Ovary (tissue), 9 donors: ENCODE results near the gene SH3PXD2B. TPM values are rescaled to one million over a fixed set of nuclear protein-coding genes. Genes with fewer than 3 reads are reported as not detected.
A peak's percentile ranks its signal among the peaks of the same experiment; 100 is the strongest.
"Not testable (repeated sequence)": the region's sequence is repeated elsewhere in the genome, so short reads cannot be mapped to it uniquely, and the experiment has no call there.

ENCODE experiments used
- DNase-seq, 5 donors: peaks; one replicate each; pipeline ENCODE4 v3.0.0-alpha.2; 2019 to 2020
- H3K27ac ChIP-seq, 2 donors: fragments of 200-600 bp; one replicate each; pipeline versions ENCODE4 v1.5.1 to v1.8.0; 2019 to 2022
- H3K27me3 ChIP-seq: fragments of 200-600 bp; one replicate; pipeline ENCODE4 v1.8.0; 2022
- H3K36me3 ChIP-seq: fragments of 200-600 bp; sonication (generic); one replicate; pipeline ENCODE4 v1.5.1; 2019
- H3K4me1 ChIP-seq: one replicate; pipeline ENCODE4 v1.8.1; 2013; ENCODE audit warnings: mild to moderate bottlenecking, moderate library complexity; ENCODE audit not compliant: insufficient read depth
- H3K4me3 ChIP-seq: fragments of 200-600 bp; sonication (generic); one replicate; pipeline ENCODE4 v1.5.1; 2017
- H3K9me3 ChIP-seq, 2 donors: fragments of 200-600 bp in 1 of 2; sonication (generic) in 1 of 2; one replicate each; pipeline versions ENCODE4 v1.5.1 to v1.8.1; 2013 to 2019; ENCODE audit warnings: mild to moderate bottlenecking in 1 of 2, moderate library complexity in 1 of 2
- CTCF ChIP-seq, 3 donors: fragments of 450-650 bp in 2 of 3; fragments of 200-600 bp in 1 of 3; IDR thresholded peaks; one replicate each; pipeline versions ENCODE4 v1.5.1 to v1.8.0; 2016 to 2022; ENCODE audit warnings: antibody characterized with exemption in 3 of 3, mild to moderate bottlenecking in 1 of 3
- EP300 ChIP-seq: sonication (generic); formaldehyde crosslinking; IDR thresholded peaks from one replicate; pipeline ENCODE4 v1.6.1; 2017; ENCODE audit warnings: antibody characterized with exemption
- POLR2A ChIP-seq: fragments of 450-650 bp; IDR thresholded peaks from one replicate; pipeline ENCODE4 v1.6.1; 2017; ENCODE audit warnings: antibody characterized with exemption, mild to moderate bottlenecking, moderate library complexity
- WGBS, 3 donors: extraction: QIAGEN DNeasy Blood & Tissue Kit in 1 of 3; methylation state at CpG; one replicate each; pipeline versions ENCODE4 v1.1.5 to v1.1.7; 2013 to 2017; 5-methylcytosine and 5-hydroxymethylcytosine counted together
- intact Hi-C, 4 donors: fragments of 100-400 bp; cut with DNase I; formaldehyde crosslinking; loops; one replicate each; pipeline versions ENCODE4 v1.11.0 to v1.15.1; 2022 to 2023
- polyA plus RNA-seq, 2 donors: library from polyadenylated mRNA; stranded (reverse); fragments of 200-250 nt in 1 of 2; fragments of 350-450 nt in 1 of 2; fragmentation: Illumina TruSeq in 1 of 2; extraction: RNeasy Lipid Tissue Mini Kit (QIAGEN cat#74804) in 1 of 2; gene quantifications; one replicate each; pipeline ENCODE4 v1.2.3, GENCODE V29; 2013 to 2014
- total RNA-seq, 7 donors: library from RNA; depleted of rRNA in 2 of 7; stranded (reverse); fragments of >200 nt in 2 of 7; fragmentation: NEBNext Ultra II Directional in 3 of 7; extraction: Animal tissue kit (Norgen Biotek cat#: 25700) in 3 of 7; gene quantifications; one replicate each; pipeline versions ENCODE4 v1.1.0 to v1.2.4, GENCODE V29; 2016 to 2023
- donor health status: DM: no; HTN: no; CAD: no; lungs with moderate emphysema.
- donor health status: DM: no; HTN: no; CAD: no.
- donor health status: Bipolar disorder and iron deficiency.
- donor health status: DM: yes; HTN: yes; CAD: no.
- donor health status: DM: no; HTN: no; CAD: no.
- donor health status: DM: yes; HTN: yes; CAD: no.

The SH3PXD2B gene
- total and polyA plus RNA-seq, 9 donors, result 13.0 to 71.8 (median 49.9) TPM

GRCh38 chr5:172293745-172294342 lies 160.5 kb downstream of the SH3PXD2B start:
- intact Hi-C loops, result loop anchor here in 3 of 4 donors (5.0 to 10.0 kb wide), 3 partner anchors 187 to 379 kb away; no protein-coding TSS in a partner anchor
- no peak for TF ChIP-seq CTCF (IDR thresholded peaks at IDR 0.05)
- no peak for TF ChIP-seq EP300
- no peak for TF ChIP-seq POLR2A
- Histone ChIP-seq H3K27me3 (no peaks in the 10 kb centered on the region), H3K4me3 (no peak overlapping the region), H3K4me1 (no peaks in the 10 kb centered on the region), H3K27ac (no peak overlapping the region), H3K36me3 (no peaks in the 10 kb centered on the region), H3K9me3 (no peaks in the 10 kb centered on the region)
- WGBS, 3 donors, result 76 to 80% (median 80%) methylated on average over 2 of the region's 2 CpGs
- no peak for DNase-seq

DNA sequence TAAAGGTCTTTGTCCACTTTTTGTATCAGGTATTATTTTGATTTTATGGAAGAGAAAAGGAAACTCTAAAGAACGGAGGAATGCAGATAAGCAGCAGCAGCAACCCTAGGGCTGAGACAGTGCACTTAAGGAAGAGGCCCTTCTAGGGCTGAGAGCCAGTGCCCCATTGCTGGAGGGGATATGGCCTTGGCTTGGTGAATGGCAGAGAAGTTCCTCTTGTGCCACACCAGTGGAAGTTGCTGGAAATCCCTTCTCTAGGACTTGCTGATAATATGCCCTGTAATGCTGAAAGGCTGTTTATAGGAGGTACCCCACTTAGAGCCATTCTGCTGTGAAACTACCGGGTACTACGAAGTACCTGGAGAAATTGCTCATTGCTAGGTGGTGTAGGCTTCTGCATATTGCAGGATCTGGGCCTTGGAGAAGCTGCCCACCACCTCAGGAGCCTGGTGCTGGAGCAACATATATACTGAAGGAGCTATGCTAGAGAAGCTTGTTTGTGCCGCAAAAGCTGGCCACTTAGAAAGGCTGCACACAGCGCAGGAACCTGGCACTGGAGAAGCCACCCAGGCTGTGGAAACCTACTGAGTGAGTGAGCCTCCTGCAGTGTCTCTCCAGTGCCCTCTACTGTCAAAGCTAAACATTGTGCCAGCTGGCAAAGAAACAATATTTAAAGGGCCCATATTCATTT lies 161.1 kb downstream of the SH3PXD2B start:
- intact Hi-C loops, result loop anchor here in 3 of 4 donors (5.0 to 10.0 kb wide), 3 partner anchors 186 to 378 kb away; no protein-coding TSS in a partner anchor
- WGBS, 3 donors, result 51 to 68% (median 56%) methylated on average over 5 of the region's 5 CpGs
- Histone ChIP-seq H3K4me3 (no peak overlapping the region), H3K36me3 (no peaks in the 10 kb centered on the region), H3K27ac (no peak overlapping the region), H3K9me3 (no peaks in the 10 kb centered on the region), H3K27me3 (no peaks in the 10 kb centered on the region), H3K4me1 (no peaks in the 10 kb centered on the region)
- no peak for TF ChIP-seq EP300
- TF ChIP-seq CTCF (IDR thresholded peaks at IDR 0.05), result peak; percentile 50 to 64 (median 55)
- DNase-seq, result peak; percentile 46 to 58 (median 56)

DNA sequence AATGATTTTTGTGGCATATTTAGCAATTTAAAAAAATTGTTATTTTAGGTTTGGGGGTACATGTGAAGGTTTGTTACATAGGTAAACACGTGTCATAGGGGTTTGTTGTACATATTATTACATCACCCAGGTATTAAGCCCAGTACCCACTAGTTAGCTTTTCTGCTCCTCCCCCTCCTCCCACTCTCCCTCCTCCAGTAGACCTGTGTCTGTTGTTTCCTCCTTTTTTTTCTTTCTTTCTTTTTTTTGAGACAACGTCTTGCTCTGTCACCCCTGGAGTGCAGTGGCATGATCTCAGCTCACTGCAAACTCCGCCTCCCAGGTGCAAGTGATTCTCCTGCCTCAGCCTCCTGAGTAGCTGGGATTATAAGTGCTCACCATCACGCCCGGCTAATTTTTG lies 162.5 kb downstream of the SH3PXD2B start:
- 79 to 84% (median 82%) methylated on average over 5 of the region's 5 CpGs for WGBS, 3 donors
- not testable (repeated sequence) for H3K4me3 ChIP-seq, H3K9me3 ChIP-seq, H3K27me3 ChIP-seq, H3K27ac ChIP-seq, H3K36me3 ChIP-seq, DNase-seq, H3K4me1 ChIP-seq
- intact Hi-C loops, result loop anchor here in 3 of 4 donors (5.0 to 10.0 kb wide), 3 partner anchors 185 to 377 kb away; no protein-coding TSS in a partner anchor

- Histone ChIP-seq H3K9me3 (no peaks in the 10 kb centered on the region), H3K36me3 (no peaks in the 10 kb centered on the region), H3K27ac (no peak overlapping the region), H3K27me3 (no peaks in the 10 kb centered on the region), H3K4me3 (no peak overlapping the region), H3K4me1 (no peaks in the 10 kb centered on the region)
- intact Hi-C loops, result no loop called here
- TF ChIP-seq EP300 (no peak), POLR2A (no peak), CTCF (IDR thresholded peaks at IDR 0.05) (no peak)
- no peak for DNase-seq
- WGBS, 3 donors, result 92 to 97% (median 96%) methylated on average over 4 of the region's 4 CpGs
Measured at GRCh38 chr5:172288465-172288864, 165.9 kb downstream of the SH3PXD2B start.

DNA sequence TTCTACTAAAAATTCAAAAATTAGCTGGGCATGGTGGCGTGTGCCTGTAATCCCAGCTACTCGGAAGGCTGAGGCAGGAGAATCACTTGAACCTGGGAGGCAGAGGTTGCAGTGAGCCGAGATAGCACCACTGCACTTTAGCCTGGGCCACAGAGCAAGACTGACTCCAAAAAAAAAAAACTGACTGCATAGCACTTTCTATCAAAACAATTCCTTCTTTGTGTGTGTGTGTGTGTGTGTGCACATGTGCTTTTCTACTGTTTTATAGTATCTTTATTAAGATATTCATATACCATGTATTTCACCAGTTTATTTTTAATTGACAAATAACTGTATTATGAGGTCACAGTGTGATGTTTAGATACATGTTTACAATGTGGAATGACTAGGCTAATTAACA lies 167.2 kb downstream of the SH3PXD2B start:
- H3K36me3 ChIP-seq, H3K27me3 ChIP-seq, H3K9me3 ChIP-seq, intact Hi-C loops, H3K4me3 ChIP-seq, H3K4me1 ChIP-seq, H3K27ac ChIP-seq, DNase-seq: not testable (repeated sequence)
- WGBS, 3 donors, result 93 to 96% (median 94%) methylated on average over 3 of the region's 3 CpGs
